KMS-11 (cell line): ENCODE measurements around the gene EXOC1.

Experiments
- H2AFZ ChIP-seq: fragments of 200-600 bp; sonication (generic); 2 replicates; pipeline ENCODE4 v1.6.1; 2016; ENCODE audit warnings: antibody characterized with exemption, mixed run types, low read depth
- H3K27ac ChIP-seq: fragments of 200-600 bp; sonication (generic); 2 replicates; pipeline ENCODE4 v1.6.1; 2016; ENCODE audit warnings: mild to moderate bottlenecking, mixed run types
- H3K27me3 ChIP-seq: fragments of 200-600 bp; sonication (generic); 2 replicates; pipeline ENCODE4 v1.6.1; 2017; ENCODE audit warnings: mild to moderate bottlenecking, low read depth, mixed run types, moderate library complexity; ENCODE audit not compliant: insufficient read depth
- H3K36me3 ChIP-seq: fragments of 200-600 bp; sonication (generic); 2 replicates; pipeline ENCODE4 v1.6.1; 2017; ENCODE audit warnings: mild to moderate bottlenecking, mixed run types; ENCODE audit not compliant: insufficient read depth
- H3K4me1 ChIP-seq: fragments of 200-600 bp; sonication (generic); 2 replicates; pipeline ENCODE4 v1.6.1; 2016; ENCODE audit warnings: mild to moderate bottlenecking, low read depth, mixed run types; ENCODE audit not compliant: poor library complexity, severe bottlenecking
- H3K4me2 ChIP-seq: fragments of 200-600 bp; sonication (generic); 2 replicates; pipeline ENCODE4 v1.7.0; 2016; ENCODE audit warnings: mild to moderate bottlenecking, mixed run types
- H3K4me3 ChIP-seq: fragments of 200-600 bp; sonication (generic); IDR thresholded peaks from 2 replicates; pipeline ENCODE4 v1.6.1; 2017; ENCODE audit warnings: low read depth, low read length, mixed read lengths; ENCODE audit not compliant: insufficient read depth
- H3K79me2 ChIP-seq: fragments of 200-600 bp; sonication (generic); 2 replicates; pipeline ENCODE4 v1.6.1; 2016; ENCODE audit warnings: low read depth, mixed run types; ENCODE audit not compliant: insufficient read depth
- H3K9ac ChIP-seq: fragments of 200-600 bp; sonication (generic); 2 replicates; pipeline ENCODE4 v1.6.1; 2016; ENCODE audit warnings: mild to moderate bottlenecking, mixed run types
- H4K20me1 ChIP-seq: fragments of 200-600 bp; sonication (generic); 2 replicates; pipeline ENCODE4 v1.6.1; 2016; ENCODE audit warnings: mild to moderate bottlenecking, mixed run types; ENCODE audit not compliant: insufficient read depth
- TF ChIP-seq, protein P1 (sequence below): fragments of 200-600 bp; sonication (generic); conservative IDR thresholded peaks from 2 replicates; pipeline ENCODE4 v1.6.1; 2017; ENCODE audit warnings: low read depth, mild to moderate bottlenecking, antibody characterized with exemption, low read length, moderate library complexity, mixed read lengths

The EXOC1 gene

DNA sequence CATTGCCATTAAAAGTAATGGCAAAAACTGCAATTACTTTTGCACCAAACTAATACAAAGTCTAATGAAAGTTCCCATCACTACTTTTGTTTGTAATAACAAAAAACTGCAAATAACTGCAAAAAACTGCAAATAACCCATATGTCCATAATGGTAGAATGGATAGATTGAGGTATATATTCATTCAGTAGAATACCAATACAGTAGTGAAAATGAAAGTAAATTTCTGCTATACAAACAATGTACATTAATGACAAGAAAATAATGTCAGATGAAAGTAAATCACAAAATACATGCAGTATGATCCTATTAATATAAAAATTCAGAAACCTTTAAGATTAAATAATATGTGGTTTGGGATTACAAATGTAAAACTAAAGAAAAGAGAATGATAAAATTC is 54.0 kb downstream of the EXOC1 start:
- no peaks in the 10 kb centered on the region for H4K20me1 ChIP-seq
- no peaks in the 10 kb centered on the region for H3K27me3 ChIP-seq
- TF ChIP-seq, protein P1, sequence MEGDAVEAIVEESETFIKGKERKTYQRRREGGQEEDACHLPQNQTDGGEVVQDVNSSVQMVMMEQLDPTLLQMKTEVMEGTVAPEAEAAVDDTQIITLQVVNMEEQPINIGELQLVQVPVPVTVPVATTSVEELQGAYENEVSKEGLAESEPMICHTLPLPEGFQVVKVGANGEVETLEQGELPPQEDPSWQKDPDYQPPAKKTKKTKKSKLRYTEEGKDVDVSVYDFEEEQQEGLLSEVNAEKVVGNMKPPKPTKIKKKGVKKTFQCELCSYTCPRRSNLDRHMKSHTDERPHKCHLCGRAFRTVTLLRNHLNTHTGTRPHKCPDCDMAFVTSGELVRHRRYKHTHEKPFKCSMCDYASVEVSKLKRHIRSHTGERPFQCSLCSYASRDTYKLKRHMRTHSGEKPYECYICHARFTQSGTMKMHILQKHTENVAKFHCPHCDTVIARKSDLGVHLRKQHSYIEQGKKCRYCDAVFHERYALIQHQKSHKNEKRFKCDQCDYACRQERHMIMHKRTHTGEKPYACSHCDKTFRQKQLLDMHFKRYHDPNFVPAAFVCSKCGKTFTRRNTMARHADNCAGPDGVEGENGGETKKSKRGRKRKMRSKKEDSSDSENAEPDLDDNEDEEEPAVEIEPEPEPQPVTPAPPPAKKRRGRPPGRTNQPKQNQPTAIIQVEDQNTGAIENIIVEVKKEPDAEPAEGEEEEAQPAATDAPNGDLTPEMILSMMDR, result no peak
- H3K27ac ChIP-seq, result no peak overlapping the region
- no peak overlapping the region for H2AFZ ChIP-seq
- H3K4me3 ChIP-seq, result no peak overlapping the region
- H3K36me3 ChIP-seq, result no peaks in the 10 kb centered on the region
- no peak overlapping the region for H3K9ac ChIP-seq
- H3K79me2 ChIP-seq, result no peaks in the 10 kb centered on the region
- peaks cover 9% of the 10 kb centered on the region for H3K4me1 ChIP-seq
- H3K4me2 ChIP-seq, result peak overlapping the region; percentile 33

DNA sequence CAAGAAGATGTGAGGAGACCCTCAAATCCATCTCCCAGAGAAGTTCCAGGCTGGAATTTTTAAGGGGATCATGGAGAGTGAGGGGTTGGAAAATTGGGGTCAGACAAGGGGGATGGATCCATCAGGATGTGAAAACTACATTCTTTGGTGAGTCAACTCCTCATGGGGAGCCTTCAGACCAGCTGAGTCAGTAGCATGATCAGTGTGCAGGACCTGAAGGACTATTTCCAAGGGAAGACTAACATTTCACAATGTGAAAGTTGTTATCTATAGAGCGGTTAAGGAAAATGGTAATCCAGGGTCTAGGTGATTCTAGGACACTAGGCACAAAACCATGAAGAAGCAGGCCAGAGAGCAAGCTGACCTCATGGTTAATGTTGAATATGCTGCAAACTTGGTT is 56.7 kb downstream of the EXOC1 start:
- H3K4me2 ChIP-seq, result no peak overlapping the region
- H3K79me2 ChIP-seq, result no peaks in the 10 kb centered on the region
- H4K20me1 ChIP-seq, result no peaks in the 10 kb centered on the region
- H3K9ac ChIP-seq, result no peak overlapping the region
- H3K27me3 ChIP-seq, result no peaks in the 10 kb centered on the region
- no peak overlapping the region for H3K4me3 ChIP-seq
- TF ChIP-seq, protein P1, result no peak
- no peaks in the 10 kb centered on the region for H3K36me3 ChIP-seq
- H2AFZ ChIP-seq, result no peak overlapping the region
- H3K4me1 ChIP-seq, result peaks cover 9% of the 10 kb centered on the region
- no peak overlapping the region for H3K27ac ChIP-seq

DNA sequence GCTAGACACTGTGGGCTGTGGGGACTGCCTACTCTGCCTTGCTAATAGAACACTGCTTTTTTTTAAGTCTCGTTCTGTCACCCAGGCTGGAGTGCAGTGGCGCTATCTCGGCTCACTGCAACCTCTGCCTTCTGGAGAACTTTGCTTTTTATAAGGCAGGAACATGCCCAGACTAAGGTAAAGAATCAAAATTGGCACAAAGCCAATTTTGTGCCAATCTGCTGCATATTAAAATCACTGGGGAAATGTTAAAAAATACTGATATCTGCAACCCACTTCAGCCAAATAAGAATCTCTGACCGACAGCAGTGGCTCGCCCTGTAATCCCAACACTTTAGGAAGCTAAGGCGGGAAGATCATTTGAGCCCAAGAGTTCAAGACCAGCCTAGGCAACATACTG is 58.8 kb downstream of the EXOC1 start:
- H2AFZ ChIP-seq, result no peak overlapping the region
- H3K27ac ChIP-seq, result no peak overlapping the region
- peaks cover 4% of the 10 kb centered on the region for H3K4me1 ChIP-seq
- H3K4me2 ChIP-seq, result no peak overlapping the region
- H3K79me2 ChIP-seq, result no peaks in the 10 kb centered on the region
- TF ChIP-seq, protein P1, result no peak
- H3K27me3 ChIP-seq, result no peaks in the 10 kb centered on the region
- no peaks in the 10 kb centered on the region for H4K20me1 ChIP-seq
- no peaks in the 10 kb centered on the region for H3K36me3 ChIP-seq
- no peak overlapping the region for H3K9ac ChIP-seq
- no peak overlapping the region for H3K4me3 ChIP-seq

DNA sequence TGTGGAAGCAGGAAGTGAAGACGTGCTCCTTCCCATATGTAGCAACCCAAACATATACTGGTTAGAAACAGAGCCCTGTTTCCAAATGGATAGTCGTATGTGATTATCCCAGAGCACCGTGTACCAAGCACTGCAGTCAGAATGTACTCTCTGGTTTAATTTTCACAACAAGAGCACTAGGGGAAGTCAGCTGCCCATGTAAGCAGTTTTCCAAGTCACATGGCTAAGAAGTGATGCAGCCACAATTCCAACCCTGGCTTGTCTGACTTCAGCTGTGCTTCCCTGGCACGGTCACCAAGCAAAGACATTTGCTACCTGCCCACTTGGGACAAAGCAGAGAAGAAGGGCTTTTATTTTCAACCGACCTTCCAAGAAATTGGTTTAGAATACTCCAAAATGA is 67.1 kb downstream of the EXOC1 start:
- Histone ChIP-seq H2AFZ (no peak overlapping the region), H3K4me2 (no peak overlapping the region), H4K20me1 (no peaks in the 10 kb centered on the region), H3K9ac (no peak overlapping the region), H3K36me3 (no peaks in the 10 kb centered on the region), H3K4me1 (no peaks in the 10 kb centered on the region), H3K79me2 (no peaks in the 10 kb centered on the region), H3K27ac (no peak overlapping the region), H3K4me3 (no peak overlapping the region), H3K27me3 (no peaks in the 10 kb centered on the region)
- TF ChIP-seq, protein P1, result no peak
